Lower lobe of right lung (tissue), 2 donors: Measurements from ENCODE around the gene KRTAP10-4. TPM values are rescaled to one million over a fixed set of nuclear protein-coding genes. Genes with fewer than 3 reads are reported as not detected.

Source experiments
- ATAC-seq, 2 donors: fragments of 200-7000 bp; cut with Tn5 transposase; one replicate each; pipeline ENCODE4 v1.9.1; 2020 to 2022; ENCODE audit warnings: mild to moderate bottlenecking in 2 of 2, moderate library complexity in 2 of 2
- DNase-seq: peaks from one replicate; pipeline ENCODE4 v3.0.0-alpha.2; 2020
- H3K27ac ChIP-seq: fragments of 200-600 bp; one replicate; pipeline ENCODE4 v1.8.0; 2022
- H3K27me3 ChIP-seq: fragments of 200-600 bp; one replicate; pipeline ENCODE4 v1.8.0; 2022; ENCODE audit warnings: low read depth
- H3K36me3 ChIP-seq: fragments of 200-600 bp; one replicate; pipeline ENCODE4 v1.8.0; 2022; ENCODE audit warnings: mild to moderate bottlenecking
- H3K4me1 ChIP-seq: fragments of 200-600 bp; one replicate; pipeline ENCODE4 v1.8.0; 2022
- H3K4me3 ChIP-seq: fragments of 200-600 bp; one replicate; pipeline ENCODE4 v1.8.0; 2022; ENCODE audit warnings: mild to moderate bottlenecking
- H3K9me3 ChIP-seq: fragments of 200-600 bp; one replicate; pipeline ENCODE4 v1.8.0; 2022
- intact Hi-C: fragments of 100-400 bp; cut with DNase I; formaldehyde crosslinking; loops from one replicate; pipeline ENCODE4 v1.11.0; 2022
- total RNA-seq: library from RNA; stranded (reverse); fragmentation: NEBNext Ultra II Directional; extraction: Animal tissue kit (Norgen Biotek cat#: 25700); gene quantifications from one replicate; pipeline ENCODE4 v1.2.1, GENCODE V29; 2021
- TF ChIP-seq, protein P1 (sequence below): fragments of 200-600 bp; IDR thresholded peaks from one replicate; pipeline ENCODE4 v1.8.0; 2022; ENCODE audit warnings: antibody characterized with exemption, mild to moderate bottlenecking
- donor health status: DM: no; HTN: yes; CAD: no; lungs with severe emphysema.

KRTAP10-4 gene
- total RNA-seq, 1 donor from 2014 or later: not detected

DNA sequence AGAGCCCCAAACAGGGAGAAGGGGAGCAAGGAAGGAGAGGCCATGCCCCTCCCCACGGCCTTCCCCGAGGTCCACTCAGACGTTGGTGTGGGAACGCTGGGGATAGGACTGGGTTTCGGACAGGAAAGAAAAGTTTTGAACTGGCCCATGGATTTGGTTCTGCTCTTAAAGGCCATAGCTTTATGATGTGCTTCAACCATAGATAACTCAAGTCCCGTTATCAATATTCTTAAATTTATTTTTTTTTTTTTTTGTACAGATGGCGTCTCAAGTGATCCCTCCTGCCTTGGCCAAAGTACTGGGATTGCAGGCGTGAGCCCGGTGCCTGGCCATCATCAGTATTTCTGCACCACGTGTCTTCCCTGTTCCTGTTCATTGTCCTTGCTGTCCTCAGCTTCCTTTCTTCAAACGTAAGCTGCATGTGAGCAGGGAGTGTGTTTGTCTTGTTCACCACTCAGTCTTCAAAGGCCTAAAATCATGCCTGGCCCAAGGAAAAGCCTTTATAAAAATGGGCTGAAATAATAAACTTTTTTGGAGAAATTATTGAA is 32.7 kb upstream of the KRTAP10-4 start:
- no peaks in the 10 kb centered on the region for H3K36me3 ChIP-seq
- no peak overlapping the region for H3K4me3 ChIP-seq
- intact Hi-C loops: no loop called here
- peaks cover 4% of the 10 kb centered on the region for H3K9me3 ChIP-seq
- no peak overlapping the region for H3K27ac ChIP-seq
- no peaks in the 10 kb centered on the region for H3K4me1 ChIP-seq
- peaks cover 8% of the 10 kb centered on the region for H3K27me3 ChIP-seq
- ATAC-seq: no peak
- no peak for DNase-seq
- TF ChIP-seq, protein P1, sequence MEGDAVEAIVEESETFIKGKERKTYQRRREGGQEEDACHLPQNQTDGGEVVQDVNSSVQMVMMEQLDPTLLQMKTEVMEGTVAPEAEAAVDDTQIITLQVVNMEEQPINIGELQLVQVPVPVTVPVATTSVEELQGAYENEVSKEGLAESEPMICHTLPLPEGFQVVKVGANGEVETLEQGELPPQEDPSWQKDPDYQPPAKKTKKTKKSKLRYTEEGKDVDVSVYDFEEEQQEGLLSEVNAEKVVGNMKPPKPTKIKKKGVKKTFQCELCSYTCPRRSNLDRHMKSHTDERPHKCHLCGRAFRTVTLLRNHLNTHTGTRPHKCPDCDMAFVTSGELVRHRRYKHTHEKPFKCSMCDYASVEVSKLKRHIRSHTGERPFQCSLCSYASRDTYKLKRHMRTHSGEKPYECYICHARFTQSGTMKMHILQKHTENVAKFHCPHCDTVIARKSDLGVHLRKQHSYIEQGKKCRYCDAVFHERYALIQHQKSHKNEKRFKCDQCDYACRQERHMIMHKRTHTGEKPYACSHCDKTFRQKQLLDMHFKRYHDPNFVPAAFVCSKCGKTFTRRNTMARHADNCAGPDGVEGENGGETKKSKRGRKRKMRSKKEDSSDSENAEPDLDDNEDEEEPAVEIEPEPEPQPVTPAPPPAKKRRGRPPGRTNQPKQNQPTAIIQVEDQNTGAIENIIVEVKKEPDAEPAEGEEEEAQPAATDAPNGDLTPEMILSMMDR: no peak

DNA sequence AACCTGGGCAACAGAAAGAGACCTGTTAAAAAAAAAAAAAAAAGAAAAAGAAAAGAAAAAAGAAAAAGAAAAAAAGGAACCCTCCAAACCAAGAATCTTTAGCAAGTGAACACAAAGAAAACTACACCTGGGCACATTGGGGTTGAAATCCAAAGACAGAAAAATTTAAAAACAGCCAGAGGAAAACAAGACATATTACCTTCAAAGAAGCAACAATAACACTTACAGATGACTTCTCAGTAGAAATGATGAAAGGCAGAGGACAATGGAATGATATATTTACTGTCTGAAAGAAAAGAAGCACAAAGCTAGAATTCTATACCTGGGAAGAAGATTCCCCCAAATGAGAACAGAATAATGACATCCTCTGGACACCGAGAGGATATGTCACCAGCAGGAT is 30.8 kb upstream of the KRTAP10-4 start:
- peaks cover 4% of the 10 kb centered on the region for H3K9me3 ChIP-seq
- TF ChIP-seq, protein P1: no peak
- no peak overlapping the region for H3K4me3 ChIP-seq
- no peak for DNase-seq
- H3K4me1 ChIP-seq: no peaks in the 10 kb centered on the region
- no peak overlapping the region for H3K27ac ChIP-seq
- intact Hi-C loops: no loop called here
- ATAC-seq: no peak
- no peaks in the 10 kb centered on the region for H3K36me3 ChIP-seq
- H3K27me3 ChIP-seq: peaks cover 8% of the 10 kb centered on the region

DNA sequence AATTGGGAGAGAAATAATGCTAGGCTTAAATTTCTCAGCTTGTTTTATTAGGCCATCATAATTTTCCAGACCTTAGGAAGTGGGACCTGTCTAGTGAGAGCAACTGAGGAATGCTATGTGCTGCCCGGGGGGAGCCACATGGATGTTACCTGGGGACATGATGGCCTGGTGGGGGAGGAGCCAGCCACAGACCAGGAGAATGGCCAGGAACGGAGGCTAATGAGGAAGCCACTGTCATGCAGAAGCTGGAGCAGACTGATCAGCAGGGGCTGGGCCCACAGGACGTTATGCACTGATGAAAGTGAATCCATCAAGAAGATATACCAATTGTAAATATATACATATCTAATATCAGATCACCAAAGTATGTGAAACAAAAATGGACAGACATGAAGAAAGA is 29.0 kb upstream of the KRTAP10-4 start:
- Histone ChIP-seq H3K36me3 (no peaks in the 10 kb centered on the region), H3K27ac (no peak overlapping the region), H3K9me3 (peaks cover 4% of the 10 kb centered on the region), H3K27me3 (peaks cover 3% of the 10 kb centered on the region), H3K4me1 (no peaks in the 10 kb centered on the region), H3K4me3 (no peak overlapping the region)
- DNase-seq (no peak), ATAC-seq (no peak)
- intact Hi-C loops: no loop called here
- TF ChIP-seq, protein P1: no peak

DNA sequence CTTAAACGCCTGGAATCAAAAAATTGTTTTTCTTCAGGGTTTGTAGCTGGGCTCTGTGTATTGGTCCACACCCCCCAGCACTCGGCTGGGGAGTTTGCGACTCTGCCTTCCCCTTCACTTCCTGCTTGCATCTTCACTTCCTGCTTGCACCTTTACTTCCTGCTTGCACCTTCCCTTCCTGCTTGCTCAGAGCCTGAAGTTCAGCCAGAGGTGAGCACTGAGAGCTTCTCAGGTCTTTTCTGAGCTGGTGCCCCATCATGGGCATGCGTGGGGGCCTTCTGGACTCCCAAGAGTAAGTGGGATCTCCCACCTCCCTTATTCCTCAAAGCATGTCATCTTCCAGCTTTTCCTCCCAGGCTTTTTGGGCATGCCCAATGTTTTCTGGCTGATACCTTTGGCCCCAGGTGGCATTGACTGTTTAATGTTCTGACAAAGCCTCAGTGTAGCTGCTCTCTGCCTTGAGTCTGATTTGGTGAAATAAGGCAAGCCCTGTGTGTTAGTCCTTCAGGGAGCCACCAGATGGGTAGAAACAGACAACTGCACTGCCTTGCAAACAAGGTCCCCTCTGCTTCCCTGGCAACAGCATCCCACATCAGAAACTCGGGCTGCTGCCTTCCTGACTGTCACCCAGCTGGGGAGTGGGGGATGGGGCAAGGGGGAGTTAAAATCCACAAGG is 25.7 kb upstream of the KRTAP10-4 start:
- TF ChIP-seq, protein P1: no peak
- Histone ChIP-seq H3K27ac (no peak overlapping the region), H3K36me3 (no peaks in the 10 kb centered on the region), H3K9me3 (no peaks in the 10 kb centered on the region), H3K27me3 (no peaks in the 10 kb centered on the region), H3K4me3 (no peak overlapping the region), H3K4me1 (no peaks in the 10 kb centered on the region)
- intact Hi-C loops: no loop called here
- ATAC-seq (no peak), DNase-seq (no peak)

DNA sequence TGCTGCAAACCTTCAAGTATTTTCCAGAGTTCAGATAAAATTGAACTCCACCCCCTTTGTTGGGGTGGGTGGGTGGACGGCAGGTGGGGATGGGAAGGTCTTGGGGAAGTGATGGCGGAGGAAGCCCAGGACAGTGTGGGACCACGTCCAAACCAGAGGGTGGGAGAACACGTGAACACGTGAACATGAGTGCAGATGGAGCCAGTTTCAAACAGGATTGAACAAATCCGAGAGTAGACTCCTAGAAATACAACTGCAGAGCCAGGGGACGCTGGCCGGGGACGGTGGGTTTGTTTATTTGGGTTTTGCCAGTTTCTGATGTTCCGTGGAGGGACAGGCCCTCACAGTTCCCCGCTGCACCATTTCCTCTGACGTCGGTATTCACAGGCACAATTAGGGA is 25.1 kb upstream of the KRTAP10-4 start:
- TF ChIP-seq, protein P1: no peak
- Histone ChIP-seq H3K4me3 (no peak overlapping the region), H3K36me3 (no peaks in the 10 kb centered on the region), H3K9me3 (no peaks in the 10 kb centered on the region), H3K27me3 (no peaks in the 10 kb centered on the region), H3K27ac (no peak overlapping the region), H3K4me1 (no peaks in the 10 kb centered on the region)
- no peak for ATAC-seq
- intact Hi-C loops: no loop called here
- no peak for DNase-seq
